IMR-90 (cell line): Measurements from ENCODE around the gene ADAMTSL2. TPM values are rescaled to one million over a fixed set of nuclear protein-coding genes. Genes with fewer than 3 reads are reported as not detected.

Source experiments
- ATAC-seq: fragments of 200-7000 bp; cut with Tn5 transposase; 2 replicates; pipeline ENCODE4 v1.9.1; 2020; ENCODE audit warnings: low read depth, mild to moderate bottlenecking, moderate library complexity
- BruUV-seq: library from RNA; stranded (reverse); fragments of 400-500 nt; replicated peaks from 2 replicates; lab custom pipeline; 2021; lab: Mats Ljungman, UMichigan
- CTCF ChIA-PET: fragments of 300-600 bp; formaldehyde crosslinking; extraction: SDS; loops from one replicate; lab custom pipeline; 2021; ENCODE audit warnings: antibody characterized with exemption; lab: Yijun Ruan, JAX
- POLR2A ChIA-PET: fragments of 300-600 bp; sonication (Branson Sonifier 250); formaldehyde crosslinking; loops from one replicate; lab custom pipeline; 2022; ENCODE audit warnings: antibody characterized with exemption; ENCODE audit not compliant: unreplicated experiment; lab: Charles Lee
- DNase-seq: peaks from one replicate; pipeline ENCODE4 v3.0.0; 2013
- H2AFZ ChIP-seq: replicated peaks from 2 replicates; pipeline ENCODE3; 2013; ENCODE audit warnings: low read length, mild to moderate bottlenecking; ENCODE audit not compliant: poor library complexity
- H2AK5ac ChIP-seq: 2 replicates; pipeline ENCODE4 v1.6.1; 2013; ENCODE audit warnings: low read depth, low read length, inconsistent platforms
- H2AK9ac ChIP-seq: replicated peaks from 2 replicates; pipeline ENCODE3; 2013; ENCODE audit warnings: mild to moderate bottlenecking, low read depth, low read length, moderate library complexity; ENCODE audit not compliant: poor library complexity
- H2BK120ac ChIP-seq: 2 replicates; pipeline ENCODE4 v1.6.1; 2013; ENCODE audit warnings: low read depth, low read length, inconsistent platforms
- H2BK15ac ChIP-seq: 3 replicates; pipeline ENCODE4 v1.6.1; 2013; ENCODE audit warnings: low read depth, low read length, inconsistent platforms
- H2BK20ac ChIP-seq: 2 replicates; pipeline ENCODE4 v1.6.1; 2013; ENCODE audit warnings: low read depth, mild to moderate bottlenecking, inconsistent platforms, low read length, moderate library complexity
- H2BK5ac ChIP-seq: 2 replicates; pipeline ENCODE4 v1.6.1; 2013; ENCODE audit warnings: mild to moderate bottlenecking, low read depth, low read length, inconsistent platforms; ENCODE audit not compliant: poor library complexity, severe bottlenecking
- H3K14ac ChIP-seq: replicated peaks from 2 replicates; pipeline ENCODE4 v1.6.1; 2013; ENCODE audit warnings: low read depth, low read length, inconsistent platforms
- H3K18ac ChIP-seq: 2 replicates; pipeline ENCODE4 v1.6.1; 2013; ENCODE audit warnings: low read depth, low read length, control low read depth
- H3K23ac ChIP-seq: 2 replicates; pipeline ENCODE4 v1.6.1; 2013; ENCODE audit warnings: low read depth, low read length, inconsistent platforms
- H3K27ac ChIP-seq: 2 replicates; pipeline ENCODE4 v1.5.1; 2013; ENCODE audit warnings: mild to moderate bottlenecking, control low read depth, low read length; ENCODE audit not compliant: insufficient read depth
- H3K27me3 ChIP-seq: 2 replicates; pipeline ENCODE4 v1.6.1; 2013; ENCODE audit warnings: low read length; ENCODE audit not compliant: control insufficient read depth, insufficient read depth
- H3K36me3 ChIP-seq: 2 replicates; pipeline ENCODE4 v1.6.1; 2013; ENCODE audit warnings: low read length, mixed read lengths; ENCODE audit not compliant: control insufficient read depth, insufficient read depth
- H3K4ac ChIP-seq: 2 replicates; pipeline ENCODE4 v1.6.1; 2013; ENCODE audit warnings: low read depth, low read length, inconsistent platforms
- H3K4me1 ChIP-seq: 2 replicates; pipeline ENCODE4 v1.6.1; 2013; ENCODE audit warnings: low read length, mixed read lengths; ENCODE audit not compliant: control insufficient read depth, insufficient read depth
- H3K4me2 ChIP-seq: 2 replicates; pipeline ENCODE4 v1.6.1; 2013; ENCODE audit warnings: low read depth, mild to moderate bottlenecking, control low read depth, low read length, moderate library complexity
- H3K4me3 ChIP-seq: 2 replicates; pipeline ENCODE4 v1.5.1; 2013; ENCODE audit warnings: low read depth, mild to moderate bottlenecking, control low read depth, low read length, moderate library complexity; ENCODE audit not compliant: insufficient read depth
- H3K56ac ChIP-seq: 2 replicates; pipeline ENCODE4 v1.6.1; 2013; ENCODE audit warnings: low read length, inconsistent platforms; ENCODE audit not compliant: insufficient read depth; ENCODE audit errors: extremely low read depth
- H3K79me1 ChIP-seq, 2 experiments: 2 replicates each; pipeline ENCODE4 v1.6.1; 2013; ENCODE audit warnings: low read length in 2 of 2, inconsistent platforms in 1 of 2, low read depth in 1 of 2
- H3K9ac ChIP-seq: 2 replicates; pipeline ENCODE4 v1.6.1; 2013; ENCODE audit warnings: low read depth, low read length, control low read depth
- H3K9me1 ChIP-seq: 2 replicates; pipeline ENCODE4 v1.6.1; 2013; ENCODE audit warnings: low read length, inconsistent platforms; ENCODE audit not compliant: insufficient read depth
- H3K9me3 ChIP-seq: 2 replicates; pipeline ENCODE4 v1.6.1; 2013; ENCODE audit warnings: low read length; ENCODE audit not compliant: control insufficient read depth, insufficient read depth
- H4K20me1 ChIP-seq: 2 replicates; pipeline ENCODE4 v1.6.1; 2013; ENCODE audit warnings: low read length, inconsistent platforms; ENCODE audit not compliant: insufficient read depth
- H4K5ac ChIP-seq: 2 replicates; pipeline ENCODE4 v1.6.1; 2013; ENCODE audit warnings: mild to moderate bottlenecking, low read depth, low read length, control low read depth
- H4K8ac ChIP-seq, 2 experiments: 2 replicates each; pipeline ENCODE4 v1.6.1; 2013; ENCODE audit warnings: low read depth in 2 of 2, low read length in 2 of 2, control low read depth in 1 of 2, inconsistent platforms in 1 of 2
- H4K91ac ChIP-seq: 2 replicates; pipeline ENCODE4 v1.6.1; 2013; ENCODE audit warnings: low read depth, low read length, inconsistent platforms; ENCODE audit not compliant: insufficient read depth
- CHD1 ChIP-seq: IDR thresholded peaks from 2 replicates; pipeline ENCODE4 v1.6.1; 2012; ENCODE audit warnings: low read depth, low read length, improper control_type of control experiment
- MAZ ChIP-seq: IDR thresholded peaks from 2 replicates; pipeline ENCODE4 v1.6.1; 2012; ENCODE audit warnings: low read depth, mild to moderate bottlenecking, low read length, improper control_type of control experiment, moderate library complexity, borderline replicate concordance
- POLR2A ChIP-seq: IDR thresholded peaks from 2 replicates; pipeline ENCODE4 v1.6.1; 2012; ENCODE audit warnings: mild to moderate bottlenecking, low read depth, low read length
- USF2 ChIP-seq: fragments of 150-350 bp; IDR thresholded peaks from 2 replicates; pipeline ENCODE4 v1.6.1; 2017; ENCODE audit warnings: mild to moderate bottlenecking, antibody characterized with exemption, low read length, low read depth
- WGBS, 2 experiments: methylation state at CpG; one replicate each; pipeline versions ENCODE4 v1.1.5 to v1.1.7; 2013; ENCODE audit warnings: missing lambda C conversion rate in 2 of 2; ENCODE audit not compliant: insufficient read length in 1 of 2; ENCODE audit errors: extremely low coverage in 2 of 2; 5-methylcytosine and 5-hydroxymethylcytosine counted together
- dilution Hi-C: fragments of 300-500 bp; cut with HindIII; formaldehyde crosslinking; loops from one replicate; pipeline ENCODE4 v1.14.3; 2018; ENCODE audit warnings: low sequenced_read_pairs; ENCODE audit not compliant: unreplicated experiment
- in situ Hi-C: fragments of 300-500 bp; cut with MboI; formaldehyde crosslinking; loops from 3 replicates; pipeline ENCODE4 v1.14.3; 2019; ENCODE audit warnings: low sequenced_read_pairs, inconsistent platforms, mixed read lengths
- intact Hi-C: fragments of 100-400 bp; cut with micrococcal nuclease; formaldehyde crosslinking; loops from 2 replicates; pipeline ENCODE4 v1.10.0; 2022
- polyA plus RNA-seq, 3 experiments: library from polyadenylated mRNA; depleted of rRNA; stranded (reverse); fragments of >200 nt; gene quantifications; 2 replicates each; pipeline ENCODE4 v1.2.3, GENCODE V29; 2012; ENCODE audit warnings: low replicate concordance in 1 of 3
- total RNA-seq: library from RNA; depleted of rRNA; stranded (reverse); fragments of >200 nt; gene quantifications from 2 replicates; pipeline ENCODE4 v1.2.3, GENCODE V29; 2012

Gene ADAMTSL2
- total and polyA plus RNA-seq, 2 of the 4 experiments (the other 2 are of a cell fraction): not detected

GRCh38 chr9:133619791-133620190 lies 85.3 kb downstream of the ADAMTSL2 start:
- DNase-seq (no peak), ATAC-seq (no peak)
- no peak overlapping the region for H2BK20ac ChIP-seq
- H4K8ac ChIP-seq: no peak overlapping the region
- H3K14ac ChIP-seq: no peak overlapping the region
- H2BK15ac ChIP-seq: no peak overlapping the region
- no peak overlapping the region for H2AK9ac ChIP-seq
- H3K79me1 ChIP-seq: no peaks in the 10 kb centered on the region
- no peaks in the 10 kb centered on the region for H3K9me3 ChIP-seq
- in situ Hi-C loops (no loop called here), dilution Hi-C loops (no loop called here), intact Hi-C loops (no loop called here)
- no peak overlapping the region for H2AK5ac ChIP-seq
- H2AFZ ChIP-seq: no peak overlapping the region
- H3K27me3 ChIP-seq: peaks cover 46% of the 10 kb centered on the region
- ChIA-PET POLR2A (no interaction called here), CTCF (interaction anchor here (0.6 kb wide), 1 partner anchor 94 kb away, joined by 3 read pairs; no protein-coding TSS in a partner anchor)
- BruUV-seq: no TSS peak
- no peaks in the 10 kb centered on the region for H3K4me1 ChIP-seq
- no peak overlapping the region for H3K56ac ChIP-seq
- H2BK120ac ChIP-seq: no peak overlapping the region
- no peaks in the 10 kb centered on the region for H3K9me1 ChIP-seq
- H4K20me1 ChIP-seq: no peaks in the 10 kb centered on the region
- no peaks in the 10 kb centered on the region for H3K36me3 ChIP-seq
- no peak overlapping the region for H3K27ac ChIP-seq
- no peak overlapping the region for H3K4me2 ChIP-seq
- 0% methylated on average over 1 of the region's 8 CpGs; no CpG with 5 or more reads in 1 of the 2 experiments for WGBS, 2 experiments
- no peak overlapping the region for H3K4me3 ChIP-seq
- H2BK5ac ChIP-seq: no peak overlapping the region
- no peak for TF ChIP-seq MAZ
- no peak for TF ChIP-seq CHD1
- no peak for TF ChIP-seq POLR2A
- TF ChIP-seq USF2: no peak
- H4K5ac ChIP-seq: no peak overlapping the region
- no peak overlapping the region for H4K91ac ChIP-seq
- H3K9ac ChIP-seq: no peak overlapping the region
- H3K4ac ChIP-seq: no peak overlapping the region
- H3K18ac ChIP-seq: no peak overlapping the region
- no peak overlapping the region for H3K23ac ChIP-seq
